Ramos (cell line): ENCODE results near the gene ECHDC3.
"Not testable (repeated sequence)": the region's sequence is repeated elsewhere in the genome, so short reads cannot be mapped to it uniquely, and the experiment has no call there.

Experiments used
- in situ Hi-C: fragments of 300-500 bp; cut with MboI; formaldehyde crosslinking; loops from one replicate; pipeline ENCODE4 v1.14.3; 2022; ENCODE audit warnings: low sequenced_read_pairs; ENCODE audit not compliant: unreplicated experiment

The ECHDC3 gene

GRCh38 chr10:11742009-11742778 lies at the start of gene ECHDC3:
ECHDC3 (plus strand) TSS chr10:11742382; CDS start chr10:11742577, 195 bp downstream.
- in situ Hi-C loops: no loop called here

GRCh38 chr10:11693376-11693775 lies 48.8 kb upstream of the ECHDC3 start:
- in situ Hi-C loops: loop anchor here (25.0 kb wide), 1 partner anchor 1644 kb away; the partner anchor contains the start of gene SEPHS1

- in situ Hi-C loops: loop anchor here (25.0 kb wide), 1 partner anchor 1642 kb away; the partner anchor contains the start of gene SEPHS1
Observed at GRCh38 chr10:11695779-11696178, 46.4 kb upstream of the ECHDC3 start.

GRCh38 chr10:11697718-11698527 lies 44.3 kb upstream of the ECHDC3 start:
- in situ Hi-C loops: loop anchor here (25.0 kb wide), 1 partner anchor 1639 kb away; the partner anchor contains the start of gene SEPHS1

- in situ Hi-C loops: loop anchor here (25.0 kb wide), 1 partner anchor 1638 kb away; the partner anchor contains the start of gene SEPHS1
Observed at GRCh38 chr10:11698691-11699549, 43.3 kb upstream of the ECHDC3 start.

- in situ Hi-C loops: loop anchor here (25.0 kb wide), 1 partner anchor 1638 kb away; the partner anchor contains the start of gene SEPHS1
Observed at GRCh38 chr10:11699550-11700097, 42.6 kb upstream of the ECHDC3 start.

- in situ Hi-C loops: no loop called here
Observed at GRCh38 chr10:11700539-11700938, 41.6 kb upstream of the ECHDC3 start.

GRCh38 chr10:11701451-11702095 lies 40.6 kb upstream of the ECHDC3 start:
- in situ Hi-C loops: no loop called here

- in situ Hi-C loops: no loop called here
Observed at GRCh38 chr10:11702264-11702663, 39.9 kb upstream of the ECHDC3 start.

GRCh38 chr10:11704092-11704491 lies 38.1 kb upstream of the ECHDC3 start:
- in situ Hi-C loops: no loop called here

GRCh38 chr10:11705722-11706121 lies 36.5 kb upstream of the ECHDC3 start:
- in situ Hi-C loops: no loop called here

GRCh38 chr10:11706895-11707567 lies 35.2 kb upstream of the ECHDC3 start:
- in situ Hi-C loops: no loop called here

GRCh38 chr10:11707624-11708350 lies 34.4 kb upstream of the ECHDC3 start:
- in situ Hi-C loops: no loop called here

GRCh38 chr10:11708801-11709200 lies 33.4 kb upstream of the ECHDC3 start:
- in situ Hi-C loops: not testable (repeated sequence)

GRCh38 chr10:11712744-11713143 lies 29.4 kb upstream of the ECHDC3 start:
- in situ Hi-C loops: no loop called here

GRCh38 chr10:11713186-11713743 lies 28.9 kb upstream of the ECHDC3 start:
- in situ Hi-C loops: no loop called here

- in situ Hi-C loops: no loop called here
Observed at GRCh38 chr10:11713963-11714362, 28.2 kb upstream of the ECHDC3 start.
